ENCODE data around the gene LPIN3.

Gene LPIN3

GRCh38 chr20:41373931-41374920 lies 33.6 kb downstream of the LPIN3 start:
- Histone ChIP-seq H3K4me3 (ENCODE audit: low read depth in 1 of 2, low read length in 2 of 2) (no peak overlapping the region), H3K36me3 (ENCODE audit: insufficient read depth, low read length) (no peaks in the 10 kb centered on the region), H4K20me1 (ENCODE audit: insufficient read depth, low read length) (no peaks in the 10 kb centered on the region), H3K4me2 (ENCODE audit: insufficient read depth, low read length) (no peak overlapping the region), H3K4me1 (ENCODE audit: insufficient read depth, low read length) (no peaks in the 10 kb centered on the region), H3K9ac (ENCODE audit: low read depth, low read length) (no peak overlapping the region), H2AFZ (ENCODE audit: low read depth, low read length) (no peak overlapping the region), H3K27me3 (ENCODE audit: insufficient read depth, low read length, poor library complexity) (peaks cover 13% of the 10 kb centered on the region), H3K9me3 (ENCODE audit: insufficient read depth, low read length, severe bottlenecking) (no peaks in the 10 kb centered on the region), H3K27ac (ENCODE audit: low read length) (no peak overlapping the region), H3K79me2 (ENCODE audit: insufficient read depth, low read length) (no peaks in the 10 kb centered on the region)
- DNase-seq (no peak), ATAC-seq (ENCODE audit: insufficient read depth, low read depth) (no peak)
- TF ChIP-seq CTCF (IDR thresholded peaks at IDR 0.05; ENCODE audit: borderline replicate concordance, extremely low read depth, low read length, poor library complexity, severe bottlenecking): no peak
- TF ChIP-seq EZH2 (IDR thresholded peaks at IDR 0.05; ENCODE audit: borderline replicate concordance, low read depth, low read length, severe bottlenecking): no peak

GRCh38 chr20:41375846-41376245 lies 35.2 kb downstream of the LPIN3 start:
- H3K27me3 ChIP-seq (ENCODE audit: insufficient read depth, low read length, poor library complexity): peaks cover 20% of the 10 kb centered on the region
- ATAC-seq (ENCODE audit: insufficient read depth, low read depth) (no peak), DNase-seq (no peak)
- no peak overlapping the region for H3K27ac ChIP-seq (ENCODE audit: low read length)
- H3K9ac ChIP-seq (ENCODE audit: low read depth, low read length): no peak overlapping the region
- H2AFZ ChIP-seq (ENCODE audit: low read depth, low read length): no peak overlapping the region
- H3K4me2 ChIP-seq (ENCODE audit: insufficient read depth, low read length): no peak overlapping the region
- no peaks in the 10 kb centered on the region for H3K36me3 ChIP-seq (ENCODE audit: insufficient read depth, low read length)
- no peaks in the 10 kb centered on the region for H4K20me1 ChIP-seq (ENCODE audit: insufficient read depth, low read length)
- no peak overlapping the region for H3K4me3 ChIP-seq (ENCODE audit: low read depth in 1 of 2, low read length in 2 of 2)
- H3K4me1 ChIP-seq (ENCODE audit: insufficient read depth, low read length): no peaks in the 10 kb centered on the region
- no peaks in the 10 kb centered on the region for H3K79me2 ChIP-seq (ENCODE audit: insufficient read depth, low read length)
- no peak for TF ChIP-seq CTCF (IDR thresholded peaks at IDR 0.05; ENCODE audit: borderline replicate concordance, extremely low read depth, low read length, poor library complexity, severe bottlenecking)
- TF ChIP-seq EZH2 (IDR thresholded peaks at IDR 0.05; ENCODE audit: borderline replicate concordance, low read depth, low read length, severe bottlenecking): no peak
- no peaks in the 10 kb centered on the region for H3K9me3 ChIP-seq (ENCODE audit: insufficient read depth, low read length, severe bottlenecking)

GRCh38 chr20:41376349-41376748 lies 35.7 kb downstream of the LPIN3 start:
- H3K4me3 ChIP-seq (ENCODE audit: low read depth in 1 of 2, low read length in 2 of 2): no peak overlapping the region
- no peaks in the 10 kb centered on the region for H3K9me3 ChIP-seq (ENCODE audit: insufficient read depth, low read length, severe bottlenecking)
- H3K27ac ChIP-seq (ENCODE audit: low read length): no peak overlapping the region
- no peaks in the 10 kb centered on the region for H3K79me2 ChIP-seq (ENCODE audit: insufficient read depth, low read length)
- H3K4me1 ChIP-seq (ENCODE audit: insufficient read depth, low read length): no peaks in the 10 kb centered on the region
- H4K20me1 ChIP-seq (ENCODE audit: insufficient read depth, low read length): no peaks in the 10 kb centered on the region
- ATAC-seq (ENCODE audit: insufficient read depth, low read depth) (no peak), DNase-seq (no peak)
- H3K27me3 ChIP-seq (ENCODE audit: insufficient read depth, low read length, poor library complexity): peaks cover 22% of the 10 kb centered on the region
- H3K9ac ChIP-seq (ENCODE audit: low read depth, low read length): no peak overlapping the region
- H2AFZ ChIP-seq (ENCODE audit: low read depth, low read length): no peak overlapping the region
- no peaks in the 10 kb centered on the region for H3K36me3 ChIP-seq (ENCODE audit: insufficient read depth, low read length)
- no peak overlapping the region for H3K4me2 ChIP-seq (ENCODE audit: insufficient read depth, low read length)
- TF ChIP-seq EZH2 (IDR thresholded peaks at IDR 0.05; ENCODE audit: borderline replicate concordance, low read depth, low read length, severe bottlenecking): no peak
- TF ChIP-seq CTCF (IDR thresholded peaks at IDR 0.05; ENCODE audit: borderline replicate concordance, extremely low read depth, low read length, poor library complexity, severe bottlenecking): no peak

Data from DND-41 (cell line).